Activated CD4-positive, alpha-beta T cell treated with anti-CD3 and anti-CD28 coated beads, Interleukin-2, amount 10 ng/mL, durations not matched to agents 24 days and 14 days (primary cell): ENCODE measurements around the gene CDKL1. TPM values are rescaled to one million over a fixed set of nuclear protein-coding genes. Genes with fewer than 3 reads are reported as not detected.
"Not testable (repeated sequence)": the region's sequence is repeated elsewhere in the genome, so short reads cannot be mapped to it uniquely, and the experiment has no call there.

Experiments used
- DNase-seq: peaks from one replicate; pipeline ENCODE4 v3.0.0; 2022
- H3K27ac Mint-ChIP-seq: one replicate; pipeline ENCODE4 v1.8.0; 2022; ENCODE audit warnings: mild to moderate bottlenecking, mixed read lengths
- H3K27me3 Mint-ChIP-seq: one replicate; pipeline ENCODE4 v1.8.0; 2022; ENCODE audit warnings: mixed read lengths
- H3K36me3 Mint-ChIP-seq: one replicate; pipeline ENCODE4 v1.8.0; 2022; ENCODE audit warnings: low read depth, mild to moderate bottlenecking, mixed read lengths
- H3K4me1 Mint-ChIP-seq: one replicate; pipeline ENCODE4 v1.8.0; 2021; ENCODE audit warnings: mixed read lengths
- H3K4me3 Mint-ChIP-seq: one replicate; pipeline ENCODE4 v1.8.0; 2022; ENCODE audit warnings: mild to moderate bottlenecking, moderate library complexity, mixed read lengths
- H3K9me3 Mint-ChIP-seq: one replicate; pipeline ENCODE4 v1.8.0; 2021; ENCODE audit warnings: mixed read lengths
- intact Hi-C: fragments of 100-400 bp; cut with micrococcal nuclease; formaldehyde crosslinking; loops from one replicate; pipeline ENCODE4 v1.15.1; 2023
- total RNA-seq: library from RNA; stranded (reverse); gene quantifications from 2 replicates; pipeline ENCODE4 v1.2.3, GENCODE V29; 2022

Gene CDKL1
- total RNA-seq, 1 donor from 2014 or later = 4.8 TPM

GRCh38 chr14:50319721-50320120 is 77.0 kb downstream of the CDKL1 start:
- no peak overlapping the region for H3K4me3 Mint-ChIP-seq
- H3K36me3 Mint-ChIP-seq = peaks cover 24% of the 10 kb centered on the region
- no peak overlapping the region for H3K27ac Mint-ChIP-seq
- DNase-seq = no peak
- intact Hi-C loops = loop anchor here (2.0 to 5.0 kb wide), 3 partner anchors 89 to 443 kb away; partner anchors contain the start of gene SOS2
- H3K27me3 Mint-ChIP-seq = no peaks in the 10 kb centered on the region
- peaks cover 24% of the 10 kb centered on the region for H3K4me1 Mint-ChIP-seq
- no peaks in the 10 kb centered on the region for H3K9me3 Mint-ChIP-seq

- Mint-ChIP-seq H3K36me3 (peaks cover 26% of the 10 kb centered on the region), H3K4me3 (no peak overlapping the region), H3K27me3 (no peaks in the 10 kb centered on the region), H3K27ac (no peak overlapping the region), H3K4me1 (peaks cover 25% of the 10 kb centered on the region), H3K9me3 (no peaks in the 10 kb centered on the region)
- intact Hi-C loops = no loop called here
- no peak for DNase-seq
Observed at GRCh38 chr14:50319293-50319692, 77.4 kb downstream of the CDKL1 start.

- Mint-ChIP-seq H3K27me3 (no peaks in the 10 kb centered on the region), H3K9me3 (no peaks in the 10 kb centered on the region), H3K4me1 (peaks cover 33% of the 10 kb centered on the region), H3K36me3 (peaks cover 27% of the 10 kb centered on the region), H3K4me3 (no peak overlapping the region), H3K27ac (no peak overlapping the region)
- DNase-seq = no peak
- intact Hi-C loops = no loop called here
Observed at GRCh38 chr14:50318031-50318626, 78.6 kb downstream of the CDKL1 start.

- not testable (repeated sequence) for H3K27me3 Mint-ChIP-seq
Observed at GRCh38 chr14:50314098-50314497, 82.6 kb downstream of the CDKL1 start.

GRCh38 chr14:50312734-50313054 is 84.0 kb downstream of the CDKL1 start:
- DNase-seq = no peak
- peaks cover 39% of the 10 kb centered on the region for H3K4me1 Mint-ChIP-seq
- H3K27ac Mint-ChIP-seq = peak overlapping the region; percentile 99
- H3K9me3 Mint-ChIP-seq = no peaks in the 10 kb centered on the region
- H3K4me3 Mint-ChIP-seq = peak overlapping the region; percentile 96
- intact Hi-C loops = loop anchor here (1.0 to 5.0 kb wide), 10 partner anchors 9 to 678 kb away; partner anchors contain the start of genes KLHDC2, NIN, SOS2 and VCPKMT
- peaks cover 33% of the 10 kb centered on the region for H3K36me3 Mint-ChIP-seq
- H3K27me3 Mint-ChIP-seq = no peaks in the 10 kb centered on the region

More at GRCh38 chr14:50314098-50314497, 82.6 kb downstream of the CDKL1 start:
- not testable (repeated sequence) for DNase-seq, H3K9me3 Mint-ChIP-seq, H3K27ac Mint-ChIP-seq
- intact Hi-C loops = loop anchor here (5.0 kb wide), 2 partner anchors 252 to 413 kb away; no protein-coding TSS in a partner anchor
- peak overlapping the region; percentile 22 for H3K4me3 Mint-ChIP-seq
- peaks cover 30% of the 10 kb centered on the region for H3K36me3 Mint-ChIP-seq
- H3K4me1 Mint-ChIP-seq = peaks cover 43% of the 10 kb centered on the region

- H3K36me3 Mint-ChIP-seq = peaks cover 33% of the 10 kb centered on the region
- peak; percentile 98 for DNase-seq
Observed at GRCh38 chr14:50311972-50312733, 84.5 kb downstream of the CDKL1 start, which contains the start of the genes DMAC2L and L2HGDH. Gene DMAC2L, plus strand, starts transcription at chr14:50312324. Its CDS starts 9,164 bp downstream, at chr14:50321488. Gene L2HGDH, minus strand, starts transcription at chr14:50312229. Its CDS starts 79 bp downstream, at chr14:50312150.

GRCh38 chr14:50311337-50311971 is 85.2 kb downstream of the CDKL1 start:
- H3K9me3 Mint-ChIP-seq = no peaks in the 10 kb centered on the region
- intact Hi-C loops = loop anchor here (5.0 kb wide), 2 partner anchors 249 to 416 kb away; no protein-coding TSS in a partner anchor
- H3K4me1 Mint-ChIP-seq = peaks cover 35% of the 10 kb centered on the region
- peak overlapping the region; percentile 96 for H3K4me3 Mint-ChIP-seq
- peaks cover 31% of the 10 kb centered on the region for H3K36me3 Mint-ChIP-seq
- H3K27me3 Mint-ChIP-seq = no peaks in the 10 kb centered on the region
- H3K27ac Mint-ChIP-seq = peak overlapping the region; percentile 99
- DNase-seq = no peak

More at GRCh38 chr14:50311972-50312733, 84.5 kb downstream of the CDKL1 start, which contains the start of the genes DMAC2L and L2HGDH:
- no peaks in the 10 kb centered on the region for H3K27me3 Mint-ChIP-seq
- no peaks in the 10 kb centered on the region for H3K9me3 Mint-ChIP-seq
- intact Hi-C loops = loop anchor here (1.0 to 5.0 kb wide), 10 partner anchors 9 to 678 kb away; partner anchors contain the start of genes KLHDC2, NIN, SOS2 and VCPKMT
- H3K4me3 Mint-ChIP-seq = peak within 1 kb of the TSS; percentile 96
- peak within 1 kb of the TSS; percentile 99 for H3K27ac Mint-ChIP-seq
- H3K4me1 Mint-ChIP-seq = peaks cover 39% of the 10 kb centered on the region

- H3K4me1 Mint-ChIP-seq = peaks cover 32% of the 10 kb centered on the region
- H3K9me3 Mint-ChIP-seq = no peaks in the 10 kb centered on the region
- H3K27ac Mint-ChIP-seq = no peak overlapping the region
- peaks cover 24% of the 10 kb centered on the region for H3K36me3 Mint-ChIP-seq
- no peaks in the 10 kb centered on the region for H3K27me3 Mint-ChIP-seq
- DNase-seq = no peak
- intact Hi-C loops = loop anchor here (5.0 kb wide), 2 partner anchors 248 to 417 kb away; no protein-coding TSS in a partner anchor
- peak overlapping the region; percentile 96 for H3K4me3 Mint-ChIP-seq
Observed at GRCh38 chr14:50310445-50310844, 86.2 kb downstream of the CDKL1 start.

GRCh38 chr14:50308363-50308915 is 88.2 kb downstream of the CDKL1 start:
- DNase-seq = no peak
- Mint-ChIP-seq H3K27ac (no peak overlapping the region), H3K4me1 (peaks cover 25% of the 10 kb centered on the region), H3K4me3 (no peak overlapping the region), H3K27me3 (no peaks in the 10 kb centered on the region), H3K9me3 (no peaks in the 10 kb centered on the region), H3K36me3 (peaks cover 12% of the 10 kb centered on the region)
- intact Hi-C loops = no loop called here

GRCh38 chr14:50303744-50304471 is 92.8 kb downstream of the CDKL1 start:
- peaks cover 25% of the 10 kb centered on the region for H3K36me3 Mint-ChIP-seq
- intact Hi-C loops = no loop called here
- peaks cover 12% of the 10 kb centered on the region for H3K4me1 Mint-ChIP-seq
- H3K27me3 Mint-ChIP-seq = no peaks in the 10 kb centered on the region
- no peaks in the 10 kb centered on the region for H3K9me3 Mint-ChIP-seq
- H3K4me3 Mint-ChIP-seq = no peak overlapping the region
- no peak overlapping the region for H3K27ac Mint-ChIP-seq
- DNase-seq = no peak

- Mint-ChIP-seq H3K36me3 (peaks cover 35% of the 10 kb centered on the region), H3K4me1 (peaks cover 9% of the 10 kb centered on the region), H3K27ac (no peak overlapping the region), H3K27me3 (no peaks in the 10 kb centered on the region), H3K9me3 (no peaks in the 10 kb centered on the region), H3K4me3 (no peak overlapping the region)
- intact Hi-C loops = no loop called here
- no peak for DNase-seq
Observed at GRCh38 chr14:50301914-50302313, 94.8 kb downstream of the CDKL1 start.

GRCh38 chr14:50299585-50299984 is 97.1 kb downstream of the CDKL1 start:
- DNase-seq = no peak
- intact Hi-C loops = no loop called here
- Mint-ChIP-seq H3K27me3 (no peaks in the 10 kb centered on the region), H3K4me3 (no peak overlapping the region), H3K9me3 (no peaks in the 10 kb centered on the region), H3K4me1 (peaks cover 5% of the 10 kb centered on the region), H3K36me3 (peaks cover 33% of the 10 kb centered on the region), H3K27ac (no peak overlapping the region)

GRCh38 chr14:50290306-50290705 is 106.4 kb downstream of the CDKL1 start:
- no peaks in the 10 kb centered on the region for H3K4me1 Mint-ChIP-seq
- no peak overlapping the region for H3K4me3 Mint-ChIP-seq
- DNase-seq = no peak
- no peaks in the 10 kb centered on the region for H3K9me3 Mint-ChIP-seq
- no peak overlapping the region for H3K27ac Mint-ChIP-seq
- H3K27me3 Mint-ChIP-seq = no peaks in the 10 kb centered on the region
- intact Hi-C loops = no loop called here
- H3K36me3 Mint-ChIP-seq = peaks cover 20% of the 10 kb centered on the region
